H1 (cell line): ENCODE data around the gene EEIG1. TPM values are rescaled to one million over a fixed set of nuclear protein-coding genes. Genes with fewer than 3 reads are reported as not detected.

Experiments
- BACH1 ChIP-seq: IDR thresholded peaks from 2 replicates; pipeline ENCODE4 v1.6.1; 2012; ENCODE audit warnings: low read length, improper control_type of control experiment
- CREB1 ChIP-seq: IDR thresholded peaks from 2 replicates; pipeline ENCODE4 v1.6.1; 2012; ENCODE audit warnings: inconsistent platforms
- KDM1A ChIP-seq: fragments of 200-600, 300-600 bp; sonication (generic); IDR thresholded peaks from 2 replicates; pipeline ENCODE4 v1.7.1; 2016; ENCODE audit warnings: mild to moderate bottlenecking, low read length, borderline replicate concordance
- POLR2A ChIP-seq, 2 experiments: IDR thresholded peaks; 1 replicate in 1 of 2; 2 replicates in 1 of 2; pipeline ENCODE4 v1.6.1; 2011; ENCODE audit warnings: low read depth in 2 of 2, low read length in 2 of 2, mild to moderate bottlenecking in 2 of 2; ENCODE audit errors: control extremely low read depth in 1 of 2
- polyA plus RNA-seq, 7 experiments: library from polyadenylated mRNA; depleted of rRNA in 3 of 7; stranded (reverse) in 5 of 7; unstranded in 2 of 7; fragments of >200 nt in 5 of 7; fragments of 200-250 nt in 2 of 7; gene quantifications; 1 replicate in 5 of 7; 2 replicates in 1 of 7; 4 replicates in 1 of 7; pipeline versions ENCODE4 v1.2.1 to v1.2.3, GENCODE V29; 2011 to 2013; ENCODE audit warnings: missing spikeins in 2 of 7, mixed read lengths in 2 of 7
- total RNA-seq: library from RNA; stranded (reverse); fragmentation: NEBNext Ultra II Directional; extraction: Animal tissue kit (Norgen Biotek cat#: 25700); gene quantifications from 2 replicates; pipeline ENCODE4 v1.2.1, GENCODE V29; 2021
- TF ChIP-seq, protein P1 (sequence below), 3 experiments: IDR thresholded peaks; 1 replicate in 2 of 3; 2 replicates in 1 of 3; pipeline versions ENCODE4 v1.5.1 to v1.6.1; 2011; ENCODE audit warnings: low read length in 3 of 3, mild to moderate bottlenecking in 3 of 3, inconsistent platforms in 2 of 3, low read depth in 1 of 3, moderate library complexity in 1 of 3; ENCODE audit not compliant: insufficient read depth in 1 of 3; ENCODE audit errors: control extremely low read depth in 1 of 3

EEIG1 gene
- total and polyA plus RNA-seq, 2 of the 8 experiments (the other 6 are each of a cell fraction or from before 2014, with no cell fraction given), result 29.8 to 50.8 TPM

DNA sequence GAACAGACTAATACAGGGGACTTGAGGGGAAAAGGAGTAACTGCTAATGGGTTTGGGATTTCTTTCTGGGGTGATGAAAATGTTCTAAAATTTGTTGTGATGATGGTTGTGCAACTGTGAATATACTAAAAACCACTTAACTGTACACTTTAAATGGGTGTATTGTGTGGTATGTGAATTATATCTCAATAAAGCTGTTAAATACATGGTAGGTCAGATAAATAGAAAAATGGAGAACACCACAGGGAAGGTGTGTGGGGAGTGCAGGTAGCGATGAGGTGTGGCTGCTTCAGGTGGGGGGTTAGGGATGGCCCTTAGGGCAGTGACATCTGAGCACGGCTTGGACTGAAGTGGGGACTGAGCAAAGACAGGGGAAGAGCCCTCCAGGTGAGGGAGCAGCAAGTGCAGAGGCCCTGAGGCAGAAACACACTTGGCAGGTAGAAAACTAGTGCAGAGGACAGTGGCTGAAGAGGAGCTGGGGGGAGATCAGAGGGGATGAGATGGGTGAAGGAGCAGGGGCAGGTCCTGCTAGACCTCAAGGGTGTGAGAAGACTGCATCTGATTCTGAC is 20.9 kb downstream of the EEIG1 start (continued):
- TF ChIP-seq, protein P1, sequence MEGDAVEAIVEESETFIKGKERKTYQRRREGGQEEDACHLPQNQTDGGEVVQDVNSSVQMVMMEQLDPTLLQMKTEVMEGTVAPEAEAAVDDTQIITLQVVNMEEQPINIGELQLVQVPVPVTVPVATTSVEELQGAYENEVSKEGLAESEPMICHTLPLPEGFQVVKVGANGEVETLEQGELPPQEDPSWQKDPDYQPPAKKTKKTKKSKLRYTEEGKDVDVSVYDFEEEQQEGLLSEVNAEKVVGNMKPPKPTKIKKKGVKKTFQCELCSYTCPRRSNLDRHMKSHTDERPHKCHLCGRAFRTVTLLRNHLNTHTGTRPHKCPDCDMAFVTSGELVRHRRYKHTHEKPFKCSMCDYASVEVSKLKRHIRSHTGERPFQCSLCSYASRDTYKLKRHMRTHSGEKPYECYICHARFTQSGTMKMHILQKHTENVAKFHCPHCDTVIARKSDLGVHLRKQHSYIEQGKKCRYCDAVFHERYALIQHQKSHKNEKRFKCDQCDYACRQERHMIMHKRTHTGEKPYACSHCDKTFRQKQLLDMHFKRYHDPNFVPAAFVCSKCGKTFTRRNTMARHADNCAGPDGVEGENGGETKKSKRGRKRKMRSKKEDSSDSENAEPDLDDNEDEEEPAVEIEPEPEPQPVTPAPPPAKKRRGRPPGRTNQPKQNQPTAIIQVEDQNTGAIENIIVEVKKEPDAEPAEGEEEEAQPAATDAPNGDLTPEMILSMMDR (IDR thresholded peaks at IDR 0.05; ENCODE audit: control extremely low read depth in 1 of 3, insufficient read depth in 1 of 3, low read depth in 1 of 3, low read length in 3 of 3), result no peak
- TF ChIP-seq BACH1, result no peak
- no peak for TF ChIP-seq POLR2A (IDR thresholded peaks at IDR 0.05; ENCODE audit: control extremely low read depth in 1 of 2, low read depth in 2 of 2, low read length in 2 of 2)
- TF ChIP-seq KDM1A, result no peak
- no peak for TF ChIP-seq CREB1
- TF ChIP-seq, all 59 proteins: peak for 0
